Spinal cord (tissue), 10 donors: ENCODE data around the gene SULT6B1. TPM values are rescaled to one million over a fixed set of nuclear protein-coding genes. Genes with fewer than 3 reads are reported as not detected.
A peak's percentile ranks its signal among the peaks of the same experiment; 100 is the strongest.

ENCODE experiments used
- DNase-seq, 6 donors: peaks; one replicate each; pipeline versions ENCODE4 v3.0.0 to v3.0.0-alpha.2; 2013 to 2015; ENCODE audit warnings: low spot score in 6 of 6, low read depth in 4 of 6
- H3K27ac ChIP-seq: one replicate; pipeline ENCODE4 v1.5.1; 2013; ENCODE audit warnings: low read depth, low read length, control low read depth
- H3K27me3 ChIP-seq: one replicate; pipeline ENCODE4 v1.6.1; 2013; ENCODE audit warnings: low read length; ENCODE audit not compliant: control insufficient read depth, insufficient read depth
- H3K36me3 ChIP-seq: one replicate; pipeline ENCODE4 v1.6.1; 2013; ENCODE audit warnings: low read length; ENCODE audit not compliant: control insufficient read depth, insufficient read depth
- H3K4me1 ChIP-seq: one replicate; pipeline ENCODE4 v1.6.1; 2013; ENCODE audit warnings: low read length; ENCODE audit not compliant: control insufficient read depth, insufficient read depth
- H3K4me3 ChIP-seq: one replicate; pipeline ENCODE4 v1.5.1; 2013; ENCODE audit warnings: low read depth, low read length, control low read depth
- H3K9me3 ChIP-seq: one replicate; pipeline ENCODE4 v1.6.1; 2013; ENCODE audit warnings: low read length; ENCODE audit not compliant: control insufficient read depth, insufficient read depth
- WGBS: methylation state at CpG from one replicate; pipeline ENCODE4 v1.1.5; 2013; ENCODE audit warnings: missing lambda C conversion rate; ENCODE audit not compliant: insufficient coverage; 5-methylcytosine and 5-hydroxymethylcytosine counted together
- polyA plus RNA-seq, 2 donors: library from polyadenylated mRNA; unstranded; fragments of 120-200 nt; gene quantifications; one replicate each; pipeline ENCODE4 v1.2.1, GENCODE V29; 2013; ENCODE audit not compliant: insufficient read length in 2 of 2
- total RNA-seq, 2 donors: library from RNA; depleted of rRNA in 1 of 2; stranded (reverse); fragments of 120-200 nt in 1 of 2; fragments of >200 nt in 1 of 2; gene quantifications; one replicate each; pipeline versions ENCODE4 v1.2.3 to v1.2.4, GENCODE V29; 2013 to 2014
- donor health status: healthy.

The SULT6B1 gene
- total and polyA plus RNA-seq, 4 donors: not detected

GRCh38 chr2:37180640-37181039 is 7.8 kb downstream of the SULT6B1 start:
- 86% methylated on average over 2 of the region's 5 CpGs for WGBS

GRCh38 chr2:37180006-37180639 is 8.3 kb downstream of the SULT6B1 start:
- Histone ChIP-seq H3K4me3 (no peak overlapping the region), H3K9me3 (no peaks in the 10 kb centered on the region), H3K4me1 (no peaks in the 10 kb centered on the region), H3K27ac (no peak overlapping the region), H3K36me3 (no peaks in the 10 kb centered on the region), H3K27me3 (no peaks in the 10 kb centered on the region)
- WGBS: 69% methylated on average over 2 of the region's 4 CpGs
- no peak for DNase-seq

More at GRCh38 chr2:37180640-37181039, 7.8 kb downstream of the SULT6B1 start:
- H3K4me1 ChIP-seq: no peaks in the 10 kb centered on the region
- H3K27me3 ChIP-seq: no peaks in the 10 kb centered on the region
- H3K36me3 ChIP-seq: no peaks in the 10 kb centered on the region
- H3K4me3 ChIP-seq: no peak overlapping the region
- no peaks in the 10 kb centered on the region for H3K9me3 ChIP-seq
- no peak overlapping the region for H3K27ac ChIP-seq
- DNase-seq: no peak

- Histone ChIP-seq H3K9me3 (no peaks in the 10 kb centered on the region), H3K36me3 (no peaks in the 10 kb centered on the region), H3K4me3 (no peak overlapping the region), H3K27ac (no peak overlapping the region), H3K27me3 (no peaks in the 10 kb centered on the region), H3K4me1 (no peaks in the 10 kb centered on the region)
- 95% methylated on average over 1 of the region's 1 CpG for WGBS
- DNase-seq: no peak
These were observed 14.7 kb downstream of the SULT6B1 start for GRCh38 chr2:37173741-37174140.

GRCh38 chr2:37171624-37171950 is 16.9 kb downstream of the SULT6B1 start:
- no peaks in the 10 kb centered on the region for H3K36me3 ChIP-seq
- H3K27me3 ChIP-seq: no peaks in the 10 kb centered on the region
- no peak overlapping the region for H3K4me3 ChIP-seq
- no peak for DNase-seq
- H3K4me1 ChIP-seq: no peaks in the 10 kb centered on the region
- no peak overlapping the region for H3K27ac ChIP-seq
- no peaks in the 10 kb centered on the region for H3K9me3 ChIP-seq

- no peak overlapping the region for H3K27ac ChIP-seq
- H3K4me3 ChIP-seq: no peak overlapping the region
- no peaks in the 10 kb centered on the region for H3K36me3 ChIP-seq
- DNase-seq: peak in 3 of 6 donors; percentile 9 to 34 (median 32)
- no peaks in the 10 kb centered on the region for H3K27me3 ChIP-seq
- no peaks in the 10 kb centered on the region for H3K4me1 ChIP-seq
- peaks cover 3% of the 10 kb centered on the region for H3K9me3 ChIP-seq
- 70% methylated on average over 4 of the region's 17 CpGs for WGBS
These were observed 20.1 kb downstream of the SULT6B1 start for GRCh38 chr2:37168217-37168981.

- Histone ChIP-seq H3K27ac (no peak overlapping the region), H3K36me3 (no peaks in the 10 kb centered on the region), H3K4me3 (no peak overlapping the region), H3K27me3 (no peaks in the 10 kb centered on the region), H3K4me1 (no peaks in the 10 kb centered on the region), H3K9me3 (peaks cover 3% of the 10 kb centered on the region)
- no peak for DNase-seq
- WGBS: 100% methylated on average over 1 of the region's 3 CpGs
These were observed 20.8 kb downstream of the SULT6B1 start for GRCh38 chr2:37167636-37168180.

GRCh38 chr2:37164757-37165156 is 23.7 kb downstream of the SULT6B1 start:
- H3K4me1 ChIP-seq: no peaks in the 10 kb centered on the region
- no peak overlapping the region for H3K27ac ChIP-seq
- peaks cover 3% of the 10 kb centered on the region for H3K9me3 ChIP-seq
- no peaks in the 10 kb centered on the region for H3K27me3 ChIP-seq
- WGBS: no CpG with 5 or more reads among the region's 1 CpG
- no peak overlapping the region for H3K4me3 ChIP-seq
- no peak for DNase-seq
- H3K36me3 ChIP-seq: no peaks in the 10 kb centered on the region

- peak within 1 kb of the TSS; percentile 91 for H3K27ac ChIP-seq
- H3K4me3 ChIP-seq: peak within 1 kb of the TSS; percentile 72
- peaks cover 3% of the 10 kb centered on the region for H3K36me3 ChIP-seq
- H3K4me1 ChIP-seq: peaks cover 15% of the 10 kb centered on the region
- no peaks in the 10 kb centered on the region for H3K9me3 ChIP-seq
- DNase-seq: peak; percentile 21 to 93 (median 58)
- H3K27me3 ChIP-seq: no peaks in the 10 kb centered on the region
- WGBS: 7% methylated on average over 45 of the region's 55 CpGs
These were observed 31.4 kb downstream of the SULT6B1 start, which contains the start of gene EIF2AK2 for GRCh38 chr2:37156857-37157714. Gene EIF2AK2 (minus strand): TSS chr2:37156980. CDS start chr2:37147806, 9,174 bp downstream.

- DNase-seq: peak; percentile 24 to 88 (median 50)
- 0% methylated on average over 26 of the region's 27 CpGs for WGBS
- H3K27me3 ChIP-seq: no peaks in the 10 kb centered on the region
- peaks cover 15% of the 10 kb centered on the region for H3K4me1 ChIP-seq
- H3K9me3 ChIP-seq: no peaks in the 10 kb centered on the region
- H3K36me3 ChIP-seq: peaks cover 5% of the 10 kb centered on the region
- peak overlapping the region; percentile 72 for H3K4me3 ChIP-seq
- peak overlapping the region; percentile 91 for H3K27ac ChIP-seq
These were observed 32.2 kb downstream of the SULT6B1 start for GRCh38 chr2:37156071-37156856.
